GM12891 (cell line): Measurements from ENCODE around the gene HARS2.

Source experiments
- POLR2A ChIP-seq: IDR thresholded peaks from 2 replicates; pipeline ENCODE4 v1.6.1; 2011; ENCODE audit warnings: low read depth, low read length, control low read depth
- POLR2AphosphoS5 ChIP-seq: IDR thresholded peaks from 2 replicates; pipeline ENCODE4 v1.6.1; 2011; ENCODE audit warnings: low read depth, low read length, control low read depth
- SPI1 ChIP-seq: IDR thresholded peaks from 2 replicates; pipeline ENCODE4 v1.6.1; 2011; ENCODE audit warnings: low read depth, low read length, control low read depth
- TAF1 ChIP-seq: IDR thresholded peaks from 2 replicates; pipeline ENCODE4 v1.6.1; 2011; ENCODE audit warnings: low read depth, low read length, control low read depth

- TF ChIP-seq POLR2A, result no peak
- TF ChIP-seq SPI1, result no peak
- no peak for TF ChIP-seq POLR2AphosphoS5
- no peak for TF ChIP-seq TAF1
Observed at GRCh38 chr5:140674211-140674610, 17.0 kb upstream of the HARS2 start.
